Astrocyte (in vitro differentiated cells and primary cell): ENCODE measurements around the gene TMEM62.

ENCODE experiments used
- EZH2 ChIP-seq: IDR thresholded peaks from 2 replicates; pipeline ENCODE4 v1.6.1; 2012; ENCODE audit warnings: mild to moderate bottlenecking, low read length, inconsistent platforms; ENCODE audit not compliant: insufficient read depth
- TF ChIP-seq, protein P1 (sequence below): IDR thresholded peaks from 2 replicates; pipeline ENCODE4 v1.5.1; 2011; ENCODE audit warnings: low read depth, mild to moderate bottlenecking, inconsistent platforms, low read length, moderate library complexity; ENCODE audit not compliant: insufficient read depth

DNA sequence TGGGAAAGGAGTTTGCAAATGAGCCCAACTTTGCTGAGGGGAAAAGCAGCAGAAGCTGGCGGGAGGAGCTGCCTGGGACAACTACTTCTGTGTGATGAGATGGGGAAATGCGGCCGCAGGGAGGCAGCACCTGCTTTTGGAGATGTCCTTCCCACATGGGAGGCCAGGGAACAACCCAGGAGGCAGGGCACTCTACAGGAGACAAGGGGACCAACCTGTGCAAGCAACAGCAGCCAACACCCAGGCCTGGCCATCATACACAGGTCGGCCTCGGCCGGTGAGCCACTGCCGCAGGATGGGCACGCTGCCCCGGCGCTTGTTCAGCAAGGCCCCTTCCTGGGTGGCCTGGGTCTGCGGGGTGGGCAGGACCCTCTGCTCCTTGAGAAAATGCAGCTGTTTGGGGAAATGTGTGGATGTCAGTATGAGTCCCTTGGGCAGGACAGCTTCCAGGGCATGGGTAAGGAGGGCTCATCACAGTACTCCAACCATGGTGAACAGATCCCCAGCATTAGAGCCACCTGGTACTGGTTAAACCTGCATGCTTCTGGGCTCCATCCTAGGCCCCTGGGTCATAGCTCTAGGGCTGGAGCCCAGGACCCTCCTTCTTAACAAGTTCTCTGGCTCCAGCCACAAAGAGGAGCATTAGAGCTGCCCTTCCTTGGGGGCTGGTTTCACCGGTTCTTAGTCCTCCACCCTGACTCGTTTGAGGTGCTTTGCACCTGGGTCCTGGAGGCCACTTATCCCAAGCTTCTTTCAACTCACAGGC is 75.9 kb downstream of the TMEM62 start:
- TF ChIP-seq, protein P1, sequence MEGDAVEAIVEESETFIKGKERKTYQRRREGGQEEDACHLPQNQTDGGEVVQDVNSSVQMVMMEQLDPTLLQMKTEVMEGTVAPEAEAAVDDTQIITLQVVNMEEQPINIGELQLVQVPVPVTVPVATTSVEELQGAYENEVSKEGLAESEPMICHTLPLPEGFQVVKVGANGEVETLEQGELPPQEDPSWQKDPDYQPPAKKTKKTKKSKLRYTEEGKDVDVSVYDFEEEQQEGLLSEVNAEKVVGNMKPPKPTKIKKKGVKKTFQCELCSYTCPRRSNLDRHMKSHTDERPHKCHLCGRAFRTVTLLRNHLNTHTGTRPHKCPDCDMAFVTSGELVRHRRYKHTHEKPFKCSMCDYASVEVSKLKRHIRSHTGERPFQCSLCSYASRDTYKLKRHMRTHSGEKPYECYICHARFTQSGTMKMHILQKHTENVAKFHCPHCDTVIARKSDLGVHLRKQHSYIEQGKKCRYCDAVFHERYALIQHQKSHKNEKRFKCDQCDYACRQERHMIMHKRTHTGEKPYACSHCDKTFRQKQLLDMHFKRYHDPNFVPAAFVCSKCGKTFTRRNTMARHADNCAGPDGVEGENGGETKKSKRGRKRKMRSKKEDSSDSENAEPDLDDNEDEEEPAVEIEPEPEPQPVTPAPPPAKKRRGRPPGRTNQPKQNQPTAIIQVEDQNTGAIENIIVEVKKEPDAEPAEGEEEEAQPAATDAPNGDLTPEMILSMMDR: no peak
- no peak for TF ChIP-seq EZH2
